Peyer's patch (tissue), 4 donors: ENCODE results near the gene REC114.

Experiments used
- CTCF ChIP-seq, 6 experiments: fragments of 450-650 bp in 4 of 6; fragments of 200-600 bp in 2 of 6; sonication (generic) in 1 of 6; IDR thresholded peaks; one replicate each; pipeline ENCODE4 v1.5.1; 2017 to 2019; ENCODE audit warnings: antibody characterized with exemption in 6 of 6, mild to moderate bottlenecking in 3 of 6, moderate library complexity in 1 of 6
- POLR2A ChIP-seq, 2 donors: fragments of 450-650 bp; IDR thresholded peaks; one replicate each; pipeline ENCODE4 v1.5.1; 2017; ENCODE audit warnings: antibody characterized with exemption in 2 of 2, mild to moderate bottlenecking in 2 of 2, moderate library complexity in 2 of 2

- no peak for TF ChIP-seq CTCF (IDR thresholded peaks at IDR 0.05)
- no peak for TF ChIP-seq POLR2A (IDR thresholded peaks at IDR 0.05)
Observed at GRCh38 chr15:73530649-73531048, 87.7 kb downstream of the REC114 start.
